NB4 (cell line): ENCODE measurements around the gene FAM20B.

Experiments
- DNase-seq: peaks from one replicate; pipeline ENCODE4 v3.0.0; 2010; ENCODE audit warnings: low read depth
- H3K4me3 ChIP-seq: one replicate; pipeline ENCODE4 v1.5.1; 2011; ENCODE audit warnings: mild to moderate bottlenecking, low read depth, low read length, moderate library complexity
- MYC ChIP-seq: IDR thresholded peaks from 2 replicates; pipeline ENCODE4 v1.6.1; 2011; ENCODE audit warnings: low read depth, low read length
- POLR2A ChIP-seq: IDR thresholded peaks from 2 replicates; pipeline ENCODE4 v1.6.1; 2011; ENCODE audit warnings: mild to moderate bottlenecking; ENCODE audit not compliant: insufficient read length; ENCODE audit errors: extremely low read depth
- TF ChIP-seq, protein P1 (sequence below): IDR thresholded peaks from 2 replicates; pipeline ENCODE4 v1.6.1; 2011; ENCODE audit warnings: low read depth, low read length
- TF ChIP-seq, protein P2 (sequence below): IDR thresholded peaks from one replicate; pipeline ENCODE4 v1.5.1; 2012; ENCODE audit warnings: low read depth, low read length

The FAM20B gene

DNA sequence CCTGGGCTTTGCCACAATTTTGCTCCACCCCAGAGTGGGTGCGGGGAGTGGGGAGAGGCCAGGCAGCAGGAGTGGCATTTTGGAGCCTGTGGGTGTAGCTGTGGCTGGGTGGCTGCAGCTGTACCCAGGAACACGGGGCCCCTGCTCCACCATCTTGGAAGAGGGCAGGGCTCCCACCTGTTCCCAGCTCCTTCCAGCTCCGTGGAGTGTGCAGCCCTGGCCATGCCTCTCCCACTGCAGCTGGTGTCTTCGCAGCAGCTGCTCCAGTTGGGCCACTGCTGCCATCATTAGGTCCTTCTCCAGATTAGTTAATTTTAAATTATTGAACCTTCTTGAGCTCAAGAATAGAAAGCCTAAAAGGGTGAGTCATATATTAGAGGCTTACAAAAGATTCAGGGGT, 17.6 kb downstream of the FAM20B start:
- DNase-seq: no peak
- H3K4me3 ChIP-seq: no peak overlapping the region
- TF ChIP-seq, protein P1, sequence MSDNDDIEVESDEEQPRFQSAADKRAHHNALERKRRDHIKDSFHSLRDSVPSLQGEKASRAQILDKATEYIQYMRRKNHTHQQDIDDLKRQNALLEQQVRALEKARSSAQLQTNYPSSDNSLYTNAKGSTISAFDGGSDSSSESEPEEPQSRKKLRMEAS: no peak
- TF ChIP-seq MYC: no peak
- TF ChIP-seq, protein P2, sequence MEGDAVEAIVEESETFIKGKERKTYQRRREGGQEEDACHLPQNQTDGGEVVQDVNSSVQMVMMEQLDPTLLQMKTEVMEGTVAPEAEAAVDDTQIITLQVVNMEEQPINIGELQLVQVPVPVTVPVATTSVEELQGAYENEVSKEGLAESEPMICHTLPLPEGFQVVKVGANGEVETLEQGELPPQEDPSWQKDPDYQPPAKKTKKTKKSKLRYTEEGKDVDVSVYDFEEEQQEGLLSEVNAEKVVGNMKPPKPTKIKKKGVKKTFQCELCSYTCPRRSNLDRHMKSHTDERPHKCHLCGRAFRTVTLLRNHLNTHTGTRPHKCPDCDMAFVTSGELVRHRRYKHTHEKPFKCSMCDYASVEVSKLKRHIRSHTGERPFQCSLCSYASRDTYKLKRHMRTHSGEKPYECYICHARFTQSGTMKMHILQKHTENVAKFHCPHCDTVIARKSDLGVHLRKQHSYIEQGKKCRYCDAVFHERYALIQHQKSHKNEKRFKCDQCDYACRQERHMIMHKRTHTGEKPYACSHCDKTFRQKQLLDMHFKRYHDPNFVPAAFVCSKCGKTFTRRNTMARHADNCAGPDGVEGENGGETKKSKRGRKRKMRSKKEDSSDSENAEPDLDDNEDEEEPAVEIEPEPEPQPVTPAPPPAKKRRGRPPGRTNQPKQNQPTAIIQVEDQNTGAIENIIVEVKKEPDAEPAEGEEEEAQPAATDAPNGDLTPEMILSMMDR: no peak
- no peak for TF ChIP-seq POLR2A

DNA sequence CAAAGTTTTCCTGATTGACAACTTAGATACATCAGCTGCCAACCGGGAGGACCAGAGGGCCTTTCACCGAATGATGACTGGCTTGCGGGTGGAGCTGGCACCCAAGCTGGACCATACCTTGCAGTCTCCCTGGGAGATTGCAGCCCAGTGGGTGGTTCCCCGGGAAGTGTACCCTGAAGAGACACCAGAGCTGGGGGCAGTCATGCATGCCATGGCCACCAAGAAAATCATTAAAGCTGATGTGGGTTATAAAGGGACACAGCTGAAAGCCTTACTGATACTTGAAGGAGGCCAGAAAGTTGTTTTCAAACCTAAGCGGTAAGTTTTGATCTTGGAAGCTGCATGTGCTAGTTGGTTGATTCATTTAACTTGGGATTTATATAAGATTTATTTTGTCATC, 18.2 kb downstream of the FAM20B start:
- DNase-seq: no peak
- H3K4me3 ChIP-seq: no peak overlapping the region
- TF ChIP-seq, protein P1: no peak
- TF ChIP-seq MYC: no peak
- TF ChIP-seq, protein P2: no peak
- no peak for TF ChIP-seq POLR2A

DNA sequence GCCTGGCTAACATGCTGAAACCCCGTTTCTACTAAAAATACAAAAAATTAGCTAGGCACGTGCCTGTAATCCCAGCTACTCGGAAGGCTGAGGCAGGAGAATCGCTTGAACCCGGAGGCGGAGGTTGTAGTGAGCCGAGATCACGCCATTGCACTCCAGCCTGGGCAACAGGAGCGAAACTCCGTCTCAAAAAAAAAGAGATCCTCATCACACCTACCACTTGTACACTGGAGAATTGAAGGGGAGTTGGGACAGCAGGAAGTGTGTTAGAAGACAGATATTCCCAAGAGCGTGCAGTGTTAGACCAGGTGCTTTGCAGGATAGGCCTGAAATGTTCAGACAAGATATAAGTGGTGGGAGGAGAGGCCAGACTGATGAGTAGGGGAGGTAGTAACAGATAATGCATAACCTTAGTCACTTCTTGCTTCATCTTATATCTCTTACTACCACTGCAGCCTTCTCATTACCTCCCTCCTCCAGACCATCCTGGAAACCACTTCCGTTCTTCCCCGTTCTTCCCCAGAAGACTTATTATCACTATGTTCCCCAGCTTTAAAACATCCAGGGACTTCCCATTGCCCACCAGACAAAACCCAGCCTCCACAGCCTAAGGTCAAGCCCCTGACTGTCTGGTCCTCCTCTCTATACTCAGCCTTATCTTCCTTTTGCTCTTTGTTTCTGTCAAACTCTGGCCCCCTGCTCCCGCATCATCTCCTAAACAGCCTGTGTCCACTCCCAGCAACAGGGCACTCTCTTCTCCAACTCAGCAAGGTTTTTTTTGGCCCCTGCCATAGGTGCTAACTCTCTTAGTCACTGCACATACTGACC, 21.3 kb downstream of the FAM20B start:
- peak; percentile 59 for DNase-seq
- TF ChIP-seq MYC (no peak), POLR2A (no peak)
- TF ChIP-seq, protein P2: no peak
- TF ChIP-seq, protein P1: no peak

DNA sequence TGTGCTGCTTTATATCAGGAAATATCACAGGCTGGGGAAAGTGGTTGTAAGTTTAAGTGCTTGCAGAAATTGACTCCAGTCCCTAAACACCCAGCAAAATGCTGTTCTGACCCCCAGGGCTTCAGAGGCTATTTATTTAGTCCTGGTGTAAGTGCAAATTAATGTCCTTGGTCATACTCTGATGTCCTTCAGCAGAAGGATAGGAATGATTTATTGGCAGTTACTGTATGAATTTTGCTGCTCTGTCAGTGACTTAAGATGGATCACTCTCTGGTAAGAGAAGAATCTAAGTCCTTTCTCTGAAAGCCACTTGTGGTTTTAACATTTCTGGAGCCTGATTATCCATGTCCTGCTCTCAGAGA, 21.9 kb downstream of the FAM20B start:
- H3K4me3 ChIP-seq: no peak overlapping the region
- DNase-seq: no peak
- TF ChIP-seq POLR2A (no peak), MYC (no peak)
- TF ChIP-seq, protein P2: no peak
- TF ChIP-seq, protein P1: no peak

More for the DNA sequence above, 21.3 kb downstream of the FAM20B start:
- no peak overlapping the region for H3K4me3 ChIP-seq

DNA sequence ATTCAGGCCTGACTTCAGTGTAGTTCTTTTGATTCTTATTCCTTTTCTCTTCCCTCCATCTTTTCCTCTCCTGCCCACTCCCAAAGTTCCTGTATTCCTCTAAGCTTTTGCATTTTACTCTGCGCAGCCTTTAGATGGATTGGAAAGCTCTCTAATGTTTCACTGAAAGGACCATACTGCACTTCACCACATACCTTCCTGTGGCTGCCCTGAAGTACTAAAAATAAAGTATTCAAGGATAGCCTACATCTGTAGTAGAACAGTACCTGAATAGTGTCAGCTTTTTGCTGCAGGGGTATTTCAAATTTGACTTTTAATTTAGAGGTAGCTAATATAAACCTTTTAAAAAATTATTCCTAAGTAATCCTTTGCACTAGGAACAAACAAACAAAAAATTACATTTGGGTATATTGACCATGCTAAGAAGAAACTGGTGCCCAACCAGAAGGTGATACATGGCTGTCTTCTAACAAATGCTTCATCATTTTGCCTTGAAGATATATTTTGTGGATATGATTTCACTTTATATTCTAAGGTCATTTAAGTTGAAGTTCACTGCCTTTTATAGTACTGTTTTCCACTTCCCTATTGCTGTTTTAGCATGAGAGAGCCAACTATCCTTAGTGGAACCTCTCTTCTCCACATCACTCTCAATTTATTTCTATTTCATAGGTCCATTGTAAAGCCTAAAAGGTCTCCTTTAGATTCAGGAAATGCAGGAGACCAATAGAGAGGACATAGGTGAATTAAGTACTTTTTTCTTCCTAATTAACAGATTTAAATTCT, 22.8 kb downstream of the FAM20B start:
- DNase-seq: no peak
- no peak overlapping the region for H3K4me3 ChIP-seq
- no peak for TF ChIP-seq MYC
- TF ChIP-seq, protein P1: no peak
- TF ChIP-seq, protein P2: no peak
- TF ChIP-seq POLR2A: no peak
